Measurements from ENCODE around the gene RNASEH2C. TPM values are rescaled to one million over a fixed set of nuclear protein-coding genes. Genes with fewer than 3 reads are reported as not detected.

The RNASEH2C gene
- total RNA-seq, 1 experiment from 2014 or later = 96.2 TPM

DNA sequence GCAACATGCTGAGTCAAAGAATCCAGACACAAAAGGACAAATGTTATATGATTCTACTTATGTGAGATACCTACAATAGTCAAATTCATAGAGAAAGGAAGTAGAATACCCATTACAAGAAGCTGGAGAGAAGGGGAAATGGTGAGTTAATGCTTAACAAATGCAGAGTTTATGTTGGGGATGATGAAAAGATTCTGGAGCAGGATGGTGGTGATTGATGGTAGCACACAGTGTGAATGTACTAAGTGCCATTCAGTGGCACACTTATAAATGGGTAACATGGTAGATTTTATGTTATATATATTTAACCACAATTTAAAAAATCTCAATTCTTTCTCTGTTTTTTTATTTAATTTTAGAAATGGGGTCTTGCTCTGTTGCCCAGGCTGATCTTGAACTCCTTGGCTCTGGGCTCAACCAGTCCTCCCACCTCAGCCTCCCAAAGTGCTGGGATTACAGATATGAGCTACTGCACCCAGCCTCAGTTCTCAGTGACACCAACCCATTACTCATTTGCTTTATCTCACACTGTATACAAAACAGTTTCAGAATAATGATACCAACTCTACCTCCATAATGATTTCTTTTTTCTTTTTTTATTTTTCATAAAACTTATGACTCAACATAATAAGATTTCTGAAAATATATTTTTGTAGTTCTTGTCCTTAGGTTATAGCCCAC lies 48.3 kb downstream of the RNASEH2C start:
- ChIA-PET CTCF (no interaction called here), POLR2A (ENCODE audit: unreplicated experiment) (no interaction called here)
- Histone ChIP-seq H3K4me2 (ENCODE audit: low read length) (no peak overlapping the region), H3K9ac (ENCODE audit: low read length) (no peak overlapping the region), H3K4me3 (ENCODE audit: low read length) (no peak overlapping the region), H3K79me2 (ENCODE audit: low read length) (no peaks in the 10 kb centered on the region), H2AFZ (ENCODE audit: low read length) (no peak overlapping the region), H3K9me3 (ENCODE audit: low read length) (no peaks in the 10 kb centered on the region), H3K9me2 (replicated peaks; ENCODE audit: low read length) (no peaks in the 10 kb centered on the region), H4K20me1 (ENCODE audit: low read length) (no peaks in the 10 kb centered on the region), H3K36me3 (ENCODE audit: low read depth, low read length) (no peaks in the 10 kb centered on the region), H3K27me3 (ENCODE audit: low read length) (no peaks in the 10 kb centered on the region), H3K4me1 (ENCODE audit: insufficient read depth, low read length) (no peaks in the 10 kb centered on the region), H3F3A (ENCODE audit: low read length, unreplicated experiment) (no peaks in the 10 kb centered on the region), H3K27ac (ENCODE audit: low read length) (no peak overlapping the region)
- no TSS peak for BruUV-seq (replicated peaks)
- intact Hi-C loops (cut with micrococcal nuclease) = no loop called here
- ATAC-seq = no peak
- DNase-seq = no peak
- no peak for TF ChIP-seq EZH2 (IDR thresholded peaks at IDR 0.05; ENCODE audit: low read length, unreplicated experiment)

Other genes starting within 250 kb of the RNASEH2C start
- 1,345 and 2,062 TPM in 2 replicates for gene MALAT1, start 221.8 kb downstream of the RNASEH2C start, total RNA-seq (2014; rRNA removed)
- gene SCYL1, start 195.7 kb downstream of the RNASEH2C start, total RNA-seq (2014; rRNA removed) = 201 and 262 TPM in 2 replicates
- gene LTBP3, start 162.4 kb downstream of the RNASEH2C start, total RNA-seq (2014; rRNA removed) = 197 and 233 TPM in 2 replicates
- gene ZNRD2, start 150.3 kb downstream of the RNASEH2C start, total RNA-seq (2014; rRNA removed) = 126 and 206 TPM in 2 replicates
- gene FAM89B, start 148.3 kb downstream of the RNASEH2C start, total RNA-seq (2014; rRNA removed) = 76.3 and 87.7 TPM in 2 replicates
- 126 and 200 TPM in 2 replicates for gene EHBP1L1, start 144.7 kb downstream of the RNASEH2C start, total RNA-seq (2014; rRNA removed)
- 0.58 and 0.69 TPM in 2 replicates for gene KCNK7, start 125.0 kb downstream of the RNASEH2C start, total RNA-seq (2014; rRNA removed)
- 80.1 and 106 TPM in 2 replicates for gene MAP3K11, start 106.6 kb downstream of the RNASEH2C start, total RNA-seq (2014; rRNA removed)
- 53.6 and 69.9 TPM in 2 replicates for gene PCNX3, start 105.0 kb downstream of the RNASEH2C start, total RNA-seq (2014; rRNA removed)
- 113 and 161 TPM in 2 replicates for gene SIPA1, start 82.7 kb downstream of the RNASEH2C start, total RNA-seq (2014; rRNA removed)
- gene RELA, start 57.9 kb downstream of the RNASEH2C start, total RNA-seq (2014; rRNA removed) = 70.3 and 84.2 TPM in 2 replicates
- 74.9 and 83.9 TPM in 2 replicates for gene KAT5, start 8.5 kb downstream of the RNASEH2C start, total RNA-seq (2014; rRNA removed)
- 24.2 and 31.4 TPM in 2 replicates for gene AP5B1, start 60.2 kb upstream of the RNASEH2C start, total RNA-seq (2014; rRNA removed)
- 17.1 and 18.1 TPM in 2 replicates for gene OVOL1, start 66.3 kb upstream of the RNASEH2C start, total RNA-seq (2014; rRNA removed)
- gene SNX32, start 113.2 kb upstream of the RNASEH2C start, total RNA-seq (2014; rRNA removed) = not detected in 2 replicates
- gene CFL1, start 137.4 kb upstream of the RNASEH2C start, total RNA-seq (2014; rRNA removed) = 2,710 and 3,139 TPM in 2 replicates
- gene MUS81, start 139.6 kb upstream of the RNASEH2C start, total RNA-seq (2014; rRNA removed) = 82.0 and 94.6 TPM in 2 replicates
- gene EFEMP2, start 152.0 kb upstream of the RNASEH2C start, total RNA-seq (2014; rRNA removed) = 2.6 and 4.5 TPM in 2 replicates
- 0.11 TPM in 1 of 2 replicates, not detected in the other for gene CTSW, start 159.0 kb upstream of the RNASEH2C start, total RNA-seq (2014; rRNA removed)
- gene FIBP, start 167.7 kb upstream of the RNASEH2C start, total RNA-seq (2014; rRNA removed) = 221 TPM in 2 replicates
- 207 and 280 TPM in 2 replicates for gene CCDC85B, start 169.9 kb upstream of the RNASEH2C start, total RNA-seq (2014; rRNA removed)
- gene FOSL1, start 179.6 kb upstream of the RNASEH2C start, total RNA-seq (2014; rRNA removed) = 656 and 851 TPM in 2 replicates
- 61.3 and 82.0 TPM in 2 replicates for gene C11orf68, start 198.3 kb upstream of the RNASEH2C start, total RNA-seq (2014; rRNA removed)
- gene DRAP1, start 198.6 kb upstream of the RNASEH2C start, total RNA-seq (2014; rRNA removed) = 944 and 1,531 TPM in 2 replicates
- not detected in 2 replicates for gene TSGA10IP, start 224.7 kb upstream of the RNASEH2C start, total RNA-seq (2014; rRNA removed)
- gene SART1, start 240.9 kb upstream of the RNASEH2C start, total RNA-seq (2014; rRNA removed) = 240 and 267 TPM in 2 replicates

All from PC-3 (cell line).